ENCODE measurements around the gene ENTPD5.
"Not testable (repeated sequence)": the region's sequence is repeated elsewhere in the genome, so short reads cannot be mapped to it uniquely, and the experiment has no call there.

The ENTPD5 gene, protein sequence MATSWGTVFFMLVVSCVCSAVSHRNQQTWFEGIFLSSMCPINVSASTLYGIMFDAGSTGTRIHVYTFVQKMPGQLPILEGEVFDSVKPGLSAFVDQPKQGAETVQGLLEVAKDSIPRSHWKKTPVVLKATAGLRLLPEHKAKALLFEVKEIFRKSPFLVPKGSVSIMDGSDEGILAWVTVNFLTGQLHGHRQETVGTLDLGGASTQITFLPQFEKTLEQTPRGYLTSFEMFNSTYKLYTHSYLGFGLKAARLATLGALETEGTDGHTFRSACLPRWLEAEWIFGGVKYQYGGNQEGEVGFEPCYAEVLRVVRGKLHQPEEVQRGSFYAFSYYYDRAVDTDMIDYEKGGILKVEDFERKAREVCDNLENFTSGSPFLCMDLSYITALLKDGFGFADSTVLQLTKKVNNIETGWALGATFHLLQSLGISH

DNA sequence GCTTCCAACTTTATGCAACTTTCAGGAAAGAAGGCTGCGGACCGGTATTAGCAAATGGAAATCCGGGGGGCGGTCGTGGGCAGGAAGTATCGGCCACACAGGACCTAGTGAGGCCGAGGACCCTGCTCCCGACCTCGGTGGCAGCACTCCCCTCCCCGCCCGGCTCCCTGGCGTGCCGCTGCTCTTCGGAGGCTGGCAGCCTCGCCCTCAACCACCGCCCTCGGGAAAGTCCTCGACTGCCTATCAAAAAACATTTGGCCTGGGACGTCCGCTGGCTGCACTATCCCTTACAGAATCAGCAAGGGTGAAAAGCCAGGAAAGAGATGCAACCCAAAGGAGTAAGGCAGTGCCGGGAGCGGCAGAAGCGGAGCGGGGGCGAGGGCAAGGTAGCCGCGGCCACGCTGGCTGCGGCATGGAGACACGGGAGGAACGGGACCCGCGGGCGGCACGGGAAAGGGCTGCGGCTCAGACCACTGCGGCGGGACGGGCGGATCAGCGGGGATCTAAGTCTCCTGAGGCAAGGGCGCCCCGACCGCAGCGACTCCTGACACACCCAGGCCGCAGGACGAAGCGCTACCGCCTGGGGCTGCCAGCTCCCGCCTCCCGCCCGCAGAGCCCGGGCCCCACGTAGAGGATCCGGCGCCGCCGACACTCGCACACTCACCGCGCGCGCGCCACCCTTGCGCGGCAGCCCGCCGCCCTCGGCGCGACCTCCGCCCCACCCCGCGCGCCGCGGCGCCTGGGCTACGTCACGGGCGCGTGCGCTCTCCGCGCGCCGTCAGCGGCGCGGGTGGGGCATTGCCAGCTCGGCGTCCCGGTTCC lies at the start of gene ENTPD5, which contains the start of gene BBOF1:
ENTPD5 (minus strand) TSS at position 703 of the 822 bp plus-strand sequence. CDS start 31,186 bp downstream, outside the sequence.
BBOF1 (plus strand) TSS at position 764 of the 822 bp plus-strand sequence. CDS start 130 bp downstream, outside the sequence.
- DNase-seq: peak; percentile 55

DNA sequence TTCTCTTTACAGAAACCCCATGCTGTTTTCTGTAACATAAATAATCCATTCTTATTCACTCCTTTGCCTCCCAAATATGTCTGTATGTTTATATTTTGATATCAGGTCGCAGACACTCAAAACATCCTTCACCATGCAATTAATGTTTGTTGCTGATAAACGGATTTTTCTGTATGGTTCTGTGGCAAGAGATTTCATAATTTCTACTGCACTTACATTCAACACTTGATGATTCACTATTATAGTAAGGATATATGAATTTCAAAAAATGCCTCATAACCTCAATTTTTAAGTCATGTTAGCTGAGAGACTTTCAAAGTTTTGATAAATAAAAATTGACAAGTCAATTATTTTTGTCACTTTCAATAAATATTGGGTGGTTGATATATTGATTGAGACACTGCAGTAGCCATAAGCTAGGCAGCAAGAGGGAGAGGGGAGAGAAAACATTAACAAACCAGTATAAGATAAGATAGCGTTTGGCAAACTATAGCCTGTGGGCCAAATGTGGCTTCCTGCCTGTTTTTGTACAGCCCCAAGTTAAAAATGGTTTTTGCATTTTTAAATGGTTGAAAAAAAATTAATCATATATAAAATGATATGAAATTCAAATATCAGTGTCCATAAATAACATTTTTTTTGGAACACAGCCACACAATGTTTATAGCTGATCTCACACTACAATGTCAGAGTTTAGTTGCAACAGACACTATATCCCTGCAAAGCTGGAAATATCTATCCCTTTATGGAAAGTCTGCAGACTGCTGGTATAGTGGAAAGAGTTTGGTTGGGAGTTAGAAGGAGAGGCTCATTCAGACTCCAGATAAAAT lies 46.9 kb upstream of the ENTPD5 start:
- no peak for DNase-seq

DNA sequence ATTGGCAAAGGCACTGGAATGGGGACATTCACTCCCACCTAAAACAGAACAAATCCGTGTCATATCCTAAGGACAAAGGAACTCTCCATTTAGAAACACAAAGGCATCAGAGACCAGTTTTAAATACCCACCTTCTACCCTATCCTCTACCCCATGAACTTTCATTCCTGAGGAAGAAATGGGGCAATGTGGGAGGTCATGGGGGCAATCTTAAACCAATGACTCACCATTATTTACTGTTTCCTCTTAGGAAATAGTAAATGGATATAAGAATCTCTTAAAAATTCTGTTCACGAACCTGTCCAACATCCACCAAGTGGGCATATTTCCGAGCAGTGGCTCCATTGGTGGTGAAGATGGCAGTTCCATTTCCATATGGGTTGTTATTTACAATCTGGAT lies 45.8 kb upstream of the ENTPD5 start:
- DNase-seq: no peak

DNA sequence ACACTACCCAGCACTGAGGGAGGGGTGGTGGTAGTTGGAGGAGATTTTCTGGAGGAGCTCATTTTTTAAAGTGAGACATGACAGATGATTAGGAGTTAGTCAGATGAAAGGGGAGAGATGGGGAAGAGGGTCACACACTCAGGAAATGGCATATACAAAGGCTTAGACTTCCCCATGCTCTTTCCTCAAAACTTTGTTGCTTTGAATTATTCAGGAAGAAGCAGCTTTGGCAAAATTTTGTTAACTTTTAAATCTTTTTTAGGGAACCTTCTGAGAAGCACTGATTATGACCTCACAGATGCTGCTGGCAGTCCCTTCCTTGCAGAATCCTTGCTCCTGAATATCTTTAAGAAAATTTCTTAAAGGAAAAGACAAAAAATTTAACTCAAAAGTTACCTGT lies 45.3 kb upstream of the ENTPD5 start:
- DNase-seq: no peak

DNA sequence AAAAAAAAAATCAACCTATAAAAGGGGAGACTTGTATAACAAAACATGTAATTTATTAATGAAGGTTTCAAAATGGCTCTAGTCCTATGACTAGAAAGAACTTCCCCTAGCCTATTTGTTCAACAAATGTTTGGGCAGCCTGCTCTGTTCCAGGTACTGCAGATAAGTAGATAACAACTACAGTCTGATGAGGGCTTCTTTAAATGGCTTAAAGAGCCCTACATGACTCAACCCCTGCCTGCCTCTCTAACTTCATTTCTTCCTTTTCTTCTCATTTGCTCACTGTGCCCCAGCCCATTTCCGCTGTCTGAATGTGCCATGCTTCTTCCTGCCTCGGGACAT lies 43.7 kb upstream of the ENTPD5 start:
- DNase-seq: no peak

DNA sequence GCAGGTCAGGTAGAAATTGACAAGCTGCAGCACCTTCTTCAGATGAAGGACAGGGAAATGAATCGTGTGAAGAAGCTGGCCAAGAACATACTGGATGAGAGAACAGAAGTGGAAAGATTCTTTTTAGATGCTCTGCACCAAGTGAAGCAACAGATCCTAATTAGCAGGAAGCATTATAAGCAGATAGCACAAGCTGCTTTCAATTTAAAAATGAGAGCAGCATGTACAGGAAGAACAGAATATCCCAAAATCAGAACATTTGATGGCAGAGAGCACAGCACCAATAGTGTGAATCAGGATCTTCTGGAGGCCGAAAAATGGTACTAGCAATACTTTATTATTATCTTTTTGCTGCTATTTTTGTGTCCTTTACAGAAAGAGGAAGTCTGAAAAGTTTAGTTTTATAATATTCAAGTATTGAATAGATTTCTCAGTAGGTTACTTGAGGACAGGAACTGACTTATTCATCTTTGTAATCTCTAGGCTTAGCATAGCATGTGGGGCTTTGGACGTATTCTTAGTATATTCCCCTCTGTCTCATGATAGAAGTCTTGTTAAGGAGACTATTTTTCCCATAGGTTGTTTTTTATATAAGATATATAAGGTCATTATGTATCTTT lies 30.9 kb upstream of the ENTPD5 start:
- no peak for DNase-seq

DNA sequence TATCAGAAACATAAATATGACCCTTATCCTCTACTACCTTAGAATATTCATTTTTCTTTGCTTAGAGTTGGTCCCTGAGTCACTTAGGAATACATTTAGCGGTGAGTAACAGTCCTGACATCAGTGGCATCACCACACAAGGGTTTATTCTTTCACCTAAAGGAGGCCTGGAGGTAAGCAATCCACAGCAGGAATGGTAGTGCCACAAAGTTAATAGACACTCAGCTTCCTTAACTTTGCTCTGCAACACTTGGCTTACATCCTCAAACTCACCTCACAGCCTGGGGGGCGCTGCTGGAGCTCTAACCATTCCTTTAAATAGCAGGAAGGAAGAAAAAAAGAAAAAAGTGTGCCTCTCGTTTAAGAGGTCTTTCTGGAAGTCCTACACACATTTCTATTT lies 29.2 kb upstream of the ENTPD5 start:
- DNase-seq: no peak

DNA sequence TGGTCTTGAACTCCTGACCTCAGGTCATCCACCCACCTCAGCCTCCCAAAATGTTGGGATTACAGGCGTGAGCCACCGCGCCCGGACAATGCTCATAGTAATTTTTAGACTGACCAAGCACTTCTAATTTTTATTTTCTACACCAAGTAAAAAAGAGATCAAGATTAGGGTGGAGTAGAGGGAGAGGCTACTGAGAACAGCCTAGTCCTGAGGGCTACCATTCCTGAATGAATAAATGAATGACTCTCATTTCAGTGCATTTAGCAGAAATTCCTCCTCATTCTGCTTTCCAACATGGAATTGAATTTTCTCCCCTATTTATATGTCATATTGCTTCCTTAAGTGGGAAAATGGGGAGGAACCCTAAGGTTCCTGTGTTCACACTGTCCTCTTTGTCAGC lies 26.4 kb upstream of the ENTPD5 start:
- no peak for DNase-seq

DNA sequence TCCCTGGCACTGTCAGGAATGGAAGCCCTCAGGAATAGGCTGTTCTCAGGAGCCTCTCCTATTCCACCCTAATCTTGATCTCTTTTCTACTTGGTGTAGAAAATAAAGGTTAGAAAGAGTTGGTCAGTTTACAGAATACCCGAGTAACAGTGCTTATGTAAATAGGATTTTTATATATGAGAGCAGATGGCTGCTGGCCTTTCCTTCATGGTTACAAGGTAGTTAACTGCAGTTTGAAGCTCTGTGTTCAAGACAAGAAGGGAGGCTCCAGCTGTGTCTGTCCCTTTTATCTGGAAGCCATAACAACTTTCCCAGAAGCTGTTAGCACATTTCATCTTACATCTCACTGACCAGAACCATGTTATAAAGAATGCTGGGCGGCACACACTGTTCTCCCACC lies 23.2 kb upstream of the ENTPD5 start:
- DNase-seq: no peak

DNA sequence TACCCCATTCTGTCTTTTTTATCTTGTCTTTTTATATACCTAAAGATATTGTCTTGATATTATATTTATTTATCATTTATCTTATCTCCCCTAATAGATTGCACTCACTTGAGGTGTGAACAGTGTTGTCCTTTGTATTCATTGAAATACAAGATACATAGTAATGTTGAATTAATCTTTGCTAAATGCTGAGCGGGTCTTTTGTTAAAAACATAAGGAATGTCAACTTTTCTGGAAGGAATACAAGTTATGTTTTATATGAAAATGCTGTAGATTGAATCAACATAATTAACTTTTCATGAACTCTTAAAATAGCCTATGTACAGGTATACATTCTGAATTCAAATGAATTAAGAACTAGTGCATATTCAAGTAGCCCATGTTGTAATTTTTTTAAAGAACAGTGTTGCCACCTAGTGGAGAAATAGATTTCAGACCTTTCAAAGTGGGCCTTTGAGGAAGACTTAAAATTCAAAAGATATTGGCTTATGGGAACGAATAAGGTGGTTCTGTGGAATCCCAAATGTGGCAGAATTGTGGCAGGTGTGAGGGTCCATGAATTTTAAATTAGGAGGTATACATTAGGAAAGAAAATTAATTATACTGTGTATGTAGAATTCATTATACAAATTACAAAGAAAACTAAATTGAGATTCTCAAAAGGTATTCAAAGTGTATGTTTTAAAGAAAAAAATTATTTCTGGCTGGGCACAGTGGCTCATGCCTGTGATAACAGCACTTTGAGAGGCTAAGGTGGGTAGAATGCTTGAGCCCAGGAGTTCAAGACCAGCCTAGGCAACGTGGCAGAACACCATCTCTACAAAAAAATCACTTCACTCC lies 19.2 kb upstream of the ENTPD5 start:
- no peak for DNase-seq

DNA sequence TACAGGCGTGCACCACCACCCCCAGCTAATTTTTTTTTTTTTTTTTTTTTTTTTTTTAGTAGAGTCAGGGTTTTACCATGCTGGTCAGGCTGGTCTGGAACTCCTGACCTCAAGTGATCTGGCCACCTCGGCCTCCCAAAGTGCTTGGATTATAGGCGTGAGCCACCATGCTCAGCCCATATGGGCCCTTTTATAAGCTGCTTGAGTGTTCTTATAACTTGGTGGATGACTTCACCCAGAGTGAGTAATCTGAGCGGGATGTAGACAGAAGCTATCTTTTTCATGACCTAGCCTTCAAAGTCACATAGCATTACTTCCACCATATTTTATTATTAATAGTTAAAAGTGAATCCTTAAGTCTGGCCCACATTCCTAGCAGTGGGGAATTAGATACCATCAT lies 16.5 kb upstream of the ENTPD5 start:
- no peak for DNase-seq

DNA sequence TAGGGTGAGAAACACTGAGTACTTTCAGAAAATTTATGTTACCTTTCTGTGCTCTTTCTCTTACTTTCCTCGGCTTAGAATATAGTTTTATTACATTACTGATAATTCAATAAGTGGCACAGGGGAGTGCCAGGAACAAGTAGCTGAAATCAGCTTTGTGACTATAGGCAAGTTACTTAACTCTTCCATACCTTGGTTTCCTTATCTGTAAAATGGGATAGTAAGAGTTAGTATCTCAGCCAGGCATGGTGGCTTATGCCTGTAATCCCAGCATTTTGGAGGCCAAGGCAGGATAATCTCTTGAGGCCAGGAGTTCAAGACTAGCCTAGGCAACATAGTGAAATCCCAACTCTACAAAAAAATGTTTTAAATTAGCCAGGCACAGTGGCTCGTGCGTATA lies 15.5 kb upstream of the ENTPD5 start:
- no peak for DNase-seq

DNA sequence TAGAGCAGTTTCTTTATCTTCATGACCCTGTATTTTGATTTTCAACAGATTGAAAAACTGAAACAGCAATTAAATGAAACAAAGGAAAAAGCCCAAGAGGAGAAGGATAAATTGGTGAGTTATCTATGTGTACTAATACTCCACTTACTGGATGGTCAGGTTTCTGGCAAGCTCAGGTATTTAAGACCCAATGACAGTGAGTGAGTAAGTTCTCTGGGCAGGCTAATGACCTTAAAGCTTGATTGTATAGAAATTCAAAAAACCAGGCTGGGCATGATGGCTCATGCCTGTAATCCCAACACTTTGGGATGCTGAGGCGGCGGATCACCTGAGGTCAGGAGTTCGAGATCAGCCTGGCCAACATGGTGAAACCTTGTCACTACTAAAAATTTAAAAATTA lies 10.0 kb upstream of the ENTPD5 start:
- DNase-seq: no peak

DNA sequence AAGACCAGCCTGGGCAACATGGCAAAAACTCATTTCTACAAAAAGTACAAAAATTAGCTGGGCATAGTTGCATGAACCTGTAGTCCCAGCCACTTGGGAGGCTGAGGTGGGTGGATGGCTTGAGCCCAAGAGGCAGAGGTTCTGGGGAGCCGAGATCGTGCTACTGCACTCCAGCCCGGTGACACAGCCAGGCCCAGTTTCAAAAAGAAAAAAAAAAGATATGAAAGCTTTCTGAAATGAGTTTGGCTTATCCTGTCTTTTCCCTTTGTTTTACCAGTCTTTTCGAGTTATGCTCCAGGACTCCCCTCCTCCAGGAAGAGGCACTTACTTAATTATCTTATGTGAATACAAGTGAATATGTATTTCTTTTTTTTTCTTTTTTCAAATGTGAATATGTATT lies 3.3 kb upstream of the ENTPD5 start:
- DNase-seq: no peak

DNA sequence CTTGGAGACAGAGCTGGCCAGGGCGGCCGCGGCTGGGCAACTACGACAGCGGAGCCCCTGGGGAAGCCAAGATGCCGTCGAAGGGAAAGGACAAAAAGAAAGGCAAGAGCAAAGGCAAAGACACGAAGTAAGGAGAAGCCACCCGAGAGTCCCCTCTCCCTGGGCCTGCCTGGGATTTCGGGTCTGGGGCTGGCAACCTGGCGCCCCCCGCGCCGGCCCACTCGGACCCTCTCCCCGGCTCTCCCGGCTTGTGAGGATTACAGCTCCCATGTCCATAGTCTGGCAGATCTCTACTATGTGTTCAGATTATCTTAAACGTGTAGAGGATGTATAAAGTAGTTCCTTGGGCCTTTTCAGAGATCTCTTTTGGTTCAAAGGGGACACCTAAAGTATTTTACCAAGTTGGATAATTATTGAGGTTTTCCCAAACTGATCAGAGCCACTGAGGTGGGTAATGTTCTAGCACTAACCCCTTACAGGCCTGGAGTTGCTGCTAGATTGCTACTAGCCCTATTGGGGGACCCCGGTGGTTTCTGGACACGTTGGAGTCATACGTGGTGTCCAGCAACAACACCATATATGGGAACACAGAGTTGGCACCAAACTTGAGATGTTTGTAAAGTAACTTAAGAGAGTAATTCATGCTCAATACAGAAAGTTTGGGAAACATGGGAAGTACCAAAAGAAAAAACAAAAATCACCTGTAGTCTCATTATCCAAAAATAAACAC lies 485 bp upstream of the ENTPD5 start:
- DNase-seq: no peak

DNA sequence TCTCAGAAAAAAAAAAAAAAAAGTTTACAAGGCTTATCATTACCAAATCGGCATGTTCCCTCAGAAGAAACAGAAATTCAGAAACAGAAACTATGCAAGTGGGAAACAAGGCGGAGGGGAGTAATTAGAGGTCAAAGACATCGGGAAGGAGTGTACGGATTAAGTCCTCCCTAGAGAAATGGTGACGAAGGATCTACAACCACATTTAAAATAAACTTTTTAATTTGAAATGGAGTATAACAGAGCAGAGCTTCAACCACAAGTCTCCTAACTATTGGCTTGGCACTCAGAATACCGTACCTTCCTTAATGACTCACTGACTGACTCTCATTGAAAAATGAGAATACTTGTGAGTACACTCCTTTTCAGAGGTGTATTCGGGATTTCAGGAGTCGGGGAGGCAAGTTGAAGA lies 908 bp downstream of the ENTPD5 start:
- DNase-seq: no peak

DNA sequence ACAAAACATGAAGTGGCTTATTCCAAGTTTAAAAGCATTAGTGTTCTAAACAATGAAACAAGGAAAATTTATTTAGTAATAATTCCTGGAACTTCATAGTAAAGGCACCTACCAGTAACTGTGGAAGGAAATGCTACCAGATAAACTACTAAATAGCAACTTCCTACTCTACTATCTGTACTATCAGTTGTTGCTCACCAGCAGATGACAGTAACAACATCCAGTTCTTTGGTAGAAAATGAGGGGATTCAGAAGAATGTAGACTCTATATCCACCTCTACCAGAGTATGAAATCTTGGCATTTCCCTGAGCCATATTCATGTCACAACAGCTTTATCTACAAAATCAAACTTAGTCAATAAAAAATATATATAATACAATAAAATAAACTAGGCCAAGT lies 3.1 kb downstream of the ENTPD5 start:
- DNase-seq: no peak

DNA sequence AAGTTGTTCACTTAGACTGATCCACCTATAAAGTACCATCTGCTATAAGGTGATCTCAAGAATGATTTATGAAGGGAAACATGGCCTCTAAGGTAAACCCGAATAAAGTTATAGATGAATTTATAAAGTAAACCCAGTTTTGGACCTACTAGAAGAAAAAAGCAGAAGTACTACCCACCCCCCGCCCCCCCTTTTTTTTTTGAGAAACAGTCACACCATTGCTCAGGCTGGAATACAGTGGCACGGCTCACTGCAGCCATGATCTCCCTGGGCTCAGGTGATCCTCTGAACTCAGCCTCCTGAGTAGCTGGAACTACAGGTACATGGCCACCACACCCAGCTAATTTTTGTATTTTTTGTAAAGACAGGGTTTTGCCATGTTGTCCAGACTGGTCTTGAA lies 3.9 kb downstream of the ENTPD5 start:
- no peak for DNase-seq

DNA sequence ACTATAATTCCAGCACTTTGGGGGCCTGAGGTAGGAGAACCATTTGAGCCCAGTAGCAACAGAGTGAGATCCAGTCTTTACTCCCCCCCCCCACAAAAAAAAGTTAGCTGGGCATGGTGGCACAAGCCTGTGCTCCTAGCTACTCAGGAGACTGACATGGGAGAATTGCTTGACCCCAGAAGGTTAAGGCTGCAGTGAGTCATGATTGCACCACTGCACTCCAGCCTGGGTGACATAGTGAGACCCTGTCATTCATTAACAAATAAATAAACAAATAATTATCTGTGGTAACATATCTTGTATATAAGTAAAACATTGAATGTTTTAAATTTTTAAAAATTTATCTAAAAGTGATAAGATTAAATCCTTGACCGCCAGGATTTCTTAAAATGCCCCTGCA lies 4.8 kb downstream of the ENTPD5 start:
- no peak for DNase-seq

DNA sequence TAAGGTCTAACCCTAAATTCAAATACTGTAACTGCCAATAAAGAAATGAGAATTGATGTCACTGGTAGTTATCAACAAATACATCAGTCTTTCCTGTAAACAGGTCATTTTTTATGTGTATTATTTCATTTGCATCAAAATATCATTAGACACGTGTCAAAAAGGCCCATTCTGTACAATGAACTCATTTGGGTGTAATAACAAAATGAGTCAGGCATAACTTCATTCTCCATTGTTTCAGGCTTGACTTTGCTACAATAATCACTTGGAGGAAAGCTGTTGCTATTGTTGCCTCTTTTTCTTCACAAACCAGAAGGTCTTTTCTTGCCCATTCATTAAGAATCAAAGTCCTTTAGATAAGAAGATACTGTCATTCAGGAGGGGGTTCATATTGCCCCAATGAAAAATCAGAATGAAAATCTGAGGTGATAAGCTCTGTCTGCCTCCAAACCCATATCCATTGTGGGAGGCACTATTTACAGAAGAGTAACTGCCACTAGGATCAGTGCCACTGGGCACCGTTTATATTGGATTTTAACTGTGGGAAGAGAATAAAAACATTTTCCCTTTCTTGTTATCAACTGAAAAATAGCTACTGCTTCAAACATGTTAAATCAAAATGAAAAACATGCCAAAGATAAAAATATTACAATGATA lies 10.1 kb downstream of the ENTPD5 start:
- no peak for DNase-seq

DNA sequence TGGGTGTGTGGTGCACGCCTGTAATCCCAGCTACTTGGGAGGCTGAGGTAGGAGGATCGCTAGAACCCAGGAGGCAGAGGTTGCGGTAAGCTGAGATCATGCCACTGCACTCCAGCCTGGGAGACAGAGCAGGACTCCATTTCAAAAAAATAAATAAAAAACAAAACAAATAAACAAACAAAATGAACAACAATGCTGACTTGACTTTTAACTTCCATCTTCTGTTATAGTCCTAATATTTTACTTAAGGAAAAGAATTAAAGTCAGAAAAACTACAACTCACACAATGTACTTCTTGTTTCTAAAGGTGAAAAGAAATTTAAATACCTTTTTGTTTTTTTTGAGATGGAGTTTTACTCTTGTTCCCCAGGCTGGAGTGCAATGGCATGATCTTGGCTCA lies 13.4 kb downstream of the ENTPD5 start:
- DNase-seq: not testable (repeated sequence)

All from NCI-H1417 treated with DMSO at 0.1 percent for 48 hours (cell line).